ENCODE measurements around the gene KMO.

DNA sequence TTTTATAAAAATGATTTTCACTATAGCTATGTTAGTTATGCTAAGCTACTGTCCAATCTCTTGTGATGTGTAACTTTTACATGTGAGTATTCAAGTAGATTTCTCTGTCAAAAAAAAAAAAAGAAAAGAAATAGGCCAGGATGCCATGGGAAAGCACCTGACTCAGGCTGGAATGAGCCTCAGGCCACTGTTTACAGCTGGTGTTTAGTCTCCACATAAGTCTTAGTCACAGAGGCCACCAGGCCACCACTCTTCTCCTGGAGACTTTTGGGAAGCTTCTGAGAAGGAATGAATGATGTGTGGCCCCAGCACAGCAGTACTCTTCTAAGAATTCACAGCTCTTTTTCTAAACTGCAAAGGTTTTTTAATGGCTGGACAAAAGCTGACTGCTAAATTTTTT is 59.1 kb downstream of the KMO start:
- TF ChIP-seq CTCF (conservative IDR thresholded peaks at IDR 0.05; ENCODE audit: low read depth in 2 of 2) (no peak), EZH2phosphoT487 (IDR thresholded peaks at IDR 0.05; ENCODE audit: unreplicated experiment) (no peak), STAT1 (IDR thresholded peaks at IDR 0.05; ENCODE audit: unreplicated experiment) (no peak), EZH2 (IDR thresholded peaks at IDR 0.05; ENCODE audit: low read depth, unreplicated experiment) (no peak), POLR2AphosphoS5 (IDR thresholded peaks at IDR 0.05; ENCODE audit: low read depth) (no peak), CREB1 (CRISPR knock-in tag; IDR thresholded peaks at IDR 0.05; ENCODE audit: low read depth) (no peak), REST (IDR thresholded peaks at IDR 0.05; ENCODE audit: unreplicated experiment) (no peak), JUNB (IDR thresholded peaks at IDR 0.05; ENCODE audit: unreplicated experiment) (no peak), ZNF114 (CRISPR knock-in tag; IDR thresholded peaks at IDR 0.05) (no peak)

Measured in GM23338 (cell line).